Adrenal gland (tissue), 12 donors: ENCODE measurements around the gene RGS7. TPM values are rescaled to one million over a fixed set of nuclear protein-coding genes. Genes with fewer than 3 reads are reported as not detected.

ENCODE experiments used
- DNase-seq, 7 donors: peaks; one replicate each; pipeline ENCODE4 v3.0.0-alpha.2; 2019 to 2020
- H3K27ac ChIP-seq, 5 donors: fragments of 200-600 bp; sonication (generic) in 4 of 5; 1 replicate in 3 of 5; 2 replicates in 2 of 5; pipeline versions ENCODE4 v1.5.1 to v1.8.0; 2016 to 2020; ENCODE audit warnings: mild to moderate bottlenecking in 1 of 5
- H3K27me3 ChIP-seq: fragments of 200-600 bp; 2 replicates; pipeline ENCODE4 v1.8.0; 2021
- H3K36me3 ChIP-seq, 2 donors: fragments of 200-600 bp; replicated peaks in 1 of 2; 1 replicate in 1 of 2; 2 replicates in 1 of 2; pipeline versions ENCODE4 v1.5.1 to v1.8.0; 2018 to 2022
- H3K4me1 ChIP-seq, 2 donors: fragments of 200-600 bp; replicated peaks in 1 of 2; 1 replicate in 1 of 2; 2 replicates in 1 of 2; pipeline versions ENCODE4 v1.5.1 to v1.8.0; 2018 to 2021
- H3K4me3 ChIP-seq, 4 donors: fragments of 200-600 bp; sonication (generic) in 3 of 4; one replicate each; pipeline ENCODE4 v1.5.1; 2016 to 2018
- H3K9me3 ChIP-seq, 3 donors: fragments of 200-600 bp; sonication (generic) in 1 of 3; replicated peaks in 1 of 3; 1 replicate in 2 of 3; 2 replicates in 1 of 3; pipeline versions ENCODE4 v1.5.1 to v1.8.0; 2016 to 2021
- CTCF ChIP-seq, 6 experiments: fragments of 450-650 bp in 4 of 6; fragments of 200-600 bp in 2 of 6; sonication (generic) in 1 of 6; IDR thresholded peaks; 1 replicate in 5 of 6; 2 replicates in 1 of 6; pipeline versions ENCODE4 v1.5.1 to v1.8.0; 2016 to 2021; ENCODE audit warnings: antibody characterized with exemption in 6 of 6, mild to moderate bottlenecking in 2 of 6, moderate library complexity in 1 of 6
- POLR2A ChIP-seq, 2 donors: fragments of 450-650 bp; IDR thresholded peaks; one replicate each; pipeline ENCODE4 v1.6.1; 2017; ENCODE audit warnings: antibody characterized with exemption in 2 of 2, mild to moderate bottlenecking in 2 of 2, moderate library complexity in 1 of 2
- WGBS, 4 donors: extraction: QIAGEN DNeasy Blood & Tissue Kit in 2 of 4; methylation state at CpG; one replicate each; pipeline versions ENCODE4 v1.1.5 to v1.1.7; 2013 to 2017; 5-methylcytosine and 5-hydroxymethylcytosine counted together
- intact Hi-C, 2 donors: fragments of 100-400 bp; cut with DNase I; formaldehyde crosslinking; loops; one replicate each; pipeline versions ENCODE4 v1.14.1 to v1.15.0; 2022 to 2023
- polyA plus RNA-seq, 3 donors: library from polyadenylated mRNA; stranded (reverse); fragments of 200-250 nt in 2 of 3; fragments of 350-450 nt in 1 of 3; fragmentation: Illumina TruSeq in 1 of 3; extraction: RNeasy Lipid Tissue Mini Kit (QIAGEN cat#74804) in 1 of 3; gene quantifications; one replicate each; pipeline ENCODE4 v1.2.3, GENCODE V29; 2013 to 2014
- total RNA-seq, 9 donors: library from RNA; depleted of rRNA in 4 of 9; stranded (reverse); fragments of >200 nt in 4 of 9; fragments of 120-200 nt in 1 of 9; fragmentation: NEBNext Ultra II Directional in 1 of 9; extraction: Animal tissue kit (Norgen Biotek cat#: 25700) in 1 of 9; gene quantifications; one replicate each; pipeline versions ENCODE4 v1.1.0 to v1.2.4, GENCODE V29; 2013 to 2023
- donor health status: healthy with polysubstance abuse.
- donor health status: Bipolar disorder and iron deficiency.
- donor health status: DM: yes; HTN: yes; CAD: no.
- donor health status: DM: no; HTN: no; CAD: no.
- donor health status: DM: no; HTN: no; CAD: no.
- donor health status: DM: yes; HTN: yes; CAD: no.

The RGS7 gene
- total and polyA plus RNA-seq, 12 donors = 1.1 to 6.1 (median 3.0) TPM

- Histone ChIP-seq H3K9me3 (no peaks in the 10 kb centered on the region), H3K27ac (no peak overlapping the region), H3K4me1 (no peaks in the 10 kb centered on the region), H3K36me3 (no peaks in the 10 kb centered on the region), H3K27me3 (no peaks in the 10 kb centered on the region), H3K4me3 (peak overlapping the region in 1 of 4 donors; percentile 10)
- 28 to 43% (median 36%) methylated on average over 5 of the region's 5 CpGs for WGBS, 4 donors
- intact Hi-C loops = no loop called here
- TF ChIP-seq POLR2A (IDR thresholded peaks at IDR 0.05) = no peak
- TF ChIP-seq CTCF (IDR thresholded peaks at IDR 0.05) = no peak
- DNase-seq = no peak
These were observed 359.0 kb downstream of the RGS7 start for GRCh38 chr1:240998024-240998423.

GRCh38 chr1:240993004-240993403 is 364.0 kb downstream of the RGS7 start:
- H3K4me1 ChIP-seq = no peaks in the 10 kb centered on the region
- TF ChIP-seq CTCF (IDR thresholded peaks at IDR 0.05) (no peak), POLR2A (IDR thresholded peaks at IDR 0.05) (no peak)
- WGBS, 4 donors = 73 to 95% (median 93%) methylated on average over 2 of the region's 2 CpGs
- H3K27me3 ChIP-seq = no peaks in the 10 kb centered on the region
- H3K36me3 ChIP-seq = no peaks in the 10 kb centered on the region
- DNase-seq = no peak
- intact Hi-C loops = no loop called here
- no peaks in the 10 kb centered on the region for H3K9me3 ChIP-seq
- H3K27ac ChIP-seq = no peak overlapping the region
- no peak overlapping the region for H3K4me3 ChIP-seq

- intact Hi-C loops = no loop called here
- 84 to 90% (median 86%) methylated on average over 5 of the region's 5 CpGs for WGBS, 4 donors
- Histone ChIP-seq H3K27ac (no peak overlapping the region), H3K4me3 (no peak overlapping the region), H3K27me3 (no peaks in the 10 kb centered on the region), H3K9me3 (no peaks in the 10 kb centered on the region), H3K4me1 (no peaks in the 10 kb centered on the region), H3K36me3 (no peaks in the 10 kb centered on the region)
- DNase-seq = no peak
- no peak for TF ChIP-seq POLR2A (IDR thresholded peaks at IDR 0.05)
- no peak for TF ChIP-seq CTCF (IDR thresholded peaks at IDR 0.05)
These were observed 365.8 kb downstream of the RGS7 start for GRCh38 chr1:240991230-240991629.

DNA sequence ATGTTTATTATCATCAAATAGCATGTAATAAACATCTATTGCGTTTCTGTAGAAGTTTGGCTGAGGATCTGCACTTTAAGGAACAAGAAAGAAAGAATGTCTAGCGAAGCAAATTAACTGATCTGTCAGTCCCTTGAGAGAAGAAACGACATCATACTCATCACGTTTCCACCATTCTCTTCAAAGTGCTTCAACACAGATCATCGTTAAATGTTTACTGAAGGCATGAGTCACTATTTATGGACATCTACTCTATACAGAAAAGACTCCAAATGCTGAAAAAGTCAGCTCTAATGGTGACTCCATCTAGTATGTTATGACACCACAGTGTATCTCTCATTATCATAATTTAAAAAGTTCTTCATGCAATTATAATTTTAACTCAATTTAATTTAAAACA is 369.1 kb downstream of the RGS7 start:
- Histone ChIP-seq H3K36me3 (no peaks in the 10 kb centered on the region), H3K27me3 (no peaks in the 10 kb centered on the region), H3K4me3 (no peak overlapping the region), H3K27ac (no peak overlapping the region), H3K9me3 (no peaks in the 10 kb centered on the region), H3K4me1 (no peaks in the 10 kb centered on the region)
- TF ChIP-seq POLR2A (IDR thresholded peaks at IDR 0.05) = no peak
- no peak for TF ChIP-seq CTCF (IDR thresholded peaks at IDR 0.05)
- intact Hi-C loops = no loop called here
- WGBS, 4 donors = 70 to 85% (median 80%) methylated on average over 5 of the region's 5 CpGs
- DNase-seq = no peak
